ENCODE measurements around the gene IFI30. TPM values are rescaled to one million over a fixed set of nuclear protein-coding genes. Genes with fewer than 3 reads are reported as not detected.

The IFI30 gene
- total RNA-seq, 6 experiments from 2014 or later, result 4.9 to 9.0 (median 6.0) TPM

DNA sequence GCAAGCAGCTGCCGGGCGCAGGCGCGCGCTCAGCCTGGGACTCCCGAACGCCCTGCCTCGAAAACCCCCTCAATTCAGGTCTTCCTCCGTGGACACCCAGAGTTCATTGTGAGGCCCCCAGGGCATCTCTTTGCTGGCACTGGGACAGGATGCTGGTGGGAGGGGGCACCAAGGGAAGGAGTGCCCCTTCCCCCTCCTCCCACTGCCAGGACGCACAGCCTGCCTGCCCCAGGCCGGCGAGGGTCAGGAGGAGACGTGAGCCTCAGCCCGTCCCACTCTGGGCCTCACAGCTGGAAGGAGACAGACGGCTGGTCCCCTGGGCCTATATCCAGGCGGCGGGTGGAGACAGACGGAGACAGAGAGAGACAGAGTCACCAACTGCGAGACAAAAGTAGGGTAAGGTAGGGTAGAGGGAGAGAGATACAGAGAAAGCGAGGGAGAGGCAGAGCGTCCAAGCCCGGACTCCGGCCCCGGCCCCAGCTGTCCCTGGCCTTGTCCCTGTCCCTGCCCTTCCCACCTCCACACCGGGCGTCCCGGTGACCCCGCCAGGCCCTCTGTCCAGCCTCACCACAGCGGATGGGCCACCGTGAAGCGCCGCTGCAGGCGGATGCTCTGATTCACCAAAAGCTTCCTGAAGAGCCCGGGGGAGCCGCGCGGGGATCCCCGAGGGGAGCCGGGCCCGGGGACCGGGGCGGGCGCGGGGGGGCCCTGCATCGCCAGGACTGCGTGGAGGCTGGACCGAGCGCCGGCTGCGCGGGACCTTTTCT is 52.3 kb downstream of the IFI30 start, which contains the start of gene PDE4C:
PDE4C (minus strand) TSS at position 737 of the 767 bp plus-strand sequence; CDS start at position 714, 23 bp downstream.
- Mint-ChIP-seq H3K4me3 (no peak within 1 kb of the TSS), H3K4me1 (ENCODE audit: low read depth) (peaks cover 14% of the 10 kb centered on the region), H3K27ac (no peak within 1 kb of the TSS), H3K9me3 (no peaks in the 10 kb centered on the region), H3K27me3 (ENCODE audit: insufficient read depth) (peaks cover under 1% of the 10 kb centered on the region), H3K36me3 (ENCODE audit: low read depth) (no peaks in the 10 kb centered on the region)
- no peak for DNase-seq
- TF ChIP-seq, protein P1, sequence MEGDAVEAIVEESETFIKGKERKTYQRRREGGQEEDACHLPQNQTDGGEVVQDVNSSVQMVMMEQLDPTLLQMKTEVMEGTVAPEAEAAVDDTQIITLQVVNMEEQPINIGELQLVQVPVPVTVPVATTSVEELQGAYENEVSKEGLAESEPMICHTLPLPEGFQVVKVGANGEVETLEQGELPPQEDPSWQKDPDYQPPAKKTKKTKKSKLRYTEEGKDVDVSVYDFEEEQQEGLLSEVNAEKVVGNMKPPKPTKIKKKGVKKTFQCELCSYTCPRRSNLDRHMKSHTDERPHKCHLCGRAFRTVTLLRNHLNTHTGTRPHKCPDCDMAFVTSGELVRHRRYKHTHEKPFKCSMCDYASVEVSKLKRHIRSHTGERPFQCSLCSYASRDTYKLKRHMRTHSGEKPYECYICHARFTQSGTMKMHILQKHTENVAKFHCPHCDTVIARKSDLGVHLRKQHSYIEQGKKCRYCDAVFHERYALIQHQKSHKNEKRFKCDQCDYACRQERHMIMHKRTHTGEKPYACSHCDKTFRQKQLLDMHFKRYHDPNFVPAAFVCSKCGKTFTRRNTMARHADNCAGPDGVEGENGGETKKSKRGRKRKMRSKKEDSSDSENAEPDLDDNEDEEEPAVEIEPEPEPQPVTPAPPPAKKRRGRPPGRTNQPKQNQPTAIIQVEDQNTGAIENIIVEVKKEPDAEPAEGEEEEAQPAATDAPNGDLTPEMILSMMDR (IDR thresholded peaks at IDR 0.05), result no peak

DNA sequence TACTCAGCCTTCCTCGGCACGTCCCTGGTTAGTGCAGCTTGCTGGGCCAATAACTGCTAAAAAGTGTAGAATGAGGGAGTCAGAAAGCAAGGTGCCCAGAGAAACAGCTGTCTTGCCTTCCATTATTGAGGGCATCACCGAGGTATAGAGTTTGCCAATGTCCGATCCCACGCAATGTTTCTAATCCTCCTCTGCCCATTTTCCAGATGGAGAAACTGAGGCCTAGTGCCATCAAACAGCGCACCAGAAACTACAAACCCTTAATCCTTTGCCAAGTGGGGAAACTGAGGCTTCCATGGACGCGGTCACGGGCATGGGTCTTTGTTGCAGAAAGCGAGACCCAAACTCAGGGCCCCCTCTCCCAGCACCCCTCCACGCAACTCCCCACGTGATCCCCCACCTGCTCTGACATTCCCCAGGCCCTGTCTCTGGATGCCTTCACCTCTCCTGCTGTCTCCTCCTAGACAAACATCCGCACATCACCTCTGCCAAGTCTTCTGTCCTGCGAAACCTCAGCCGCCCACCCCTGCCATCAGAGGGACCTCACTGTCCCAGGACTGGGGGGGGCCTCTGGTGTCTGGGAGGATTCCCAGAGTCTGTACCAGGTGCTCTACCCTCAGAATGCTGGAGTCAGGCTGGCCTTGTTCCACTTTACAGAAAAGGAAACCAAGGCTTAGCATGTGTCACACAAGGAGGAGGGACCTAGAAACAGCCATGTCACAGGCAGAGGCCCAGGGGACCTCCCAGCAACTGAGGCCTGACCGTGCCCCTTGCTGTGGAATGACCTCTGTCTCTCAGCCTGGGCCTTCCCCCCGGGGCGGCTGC is 53.6 kb downstream of the IFI30 start:
- peaks cover 3% of the 10 kb centered on the region; the same call in 1 of the 2 replicates for H3K27me3 Mint-ChIP-seq (ENCODE audit: insufficient read depth)

More for the DNA sequence above, 53.6 kb downstream of the IFI30 start:
- no peaks in the 10 kb centered on the region for H3K9me3 Mint-ChIP-seq
- TF ChIP-seq, protein P1 (IDR thresholded peaks at IDR 0.05), result no peak
- no peak overlapping the region for H3K4me3 Mint-ChIP-seq
- no peaks in the 10 kb centered on the region for H3K36me3 Mint-ChIP-seq (ENCODE audit: low read depth)
- no peak for DNase-seq
- H3K27ac Mint-ChIP-seq, result no peak overlapping the region
- H3K4me1 Mint-ChIP-seq (ENCODE audit: low read depth), result peaks cover 14% of the 10 kb centered on the region

Other genes starting within 250 kb of the IFI30 start
- 100 to 1,000 TPM in 4 of 6 experiments, 10 to 100 TPM in 2; 86.3 to 115 (median 103) TPM for gene CCDC124, start 240.8 kb upstream of the IFI30 start, total RNA-seq (2021; fragmentation: NEBNext Ultra II Directional; extraction: Animal tissue kit (Norgen Biotek cat#: 25700))
- not detected for gene KCNN1, start 206.7 kb upstream of the IFI30 start, total RNA-seq (2021; fragmentation: NEBNext Ultra II Directional; extraction: Animal tissue kit (Norgen Biotek cat#: 25700))
- 1 to 10 TPM; 5.3 to 8.1 (median 7.0) TPM for gene ARRDC2, start 165.6 kb upstream of the IFI30 start, total RNA-seq (2021; fragmentation: NEBNext Ultra II Directional; extraction: Animal tissue kit (Norgen Biotek cat#: 25700))
- under 1 TPM in 1 of 6 experiments, not detected in 5; 0.10 TPM for gene IL12RB1, start 86.9 kb upstream of the IFI30 start, total RNA-seq (2021; fragmentation: NEBNext Ultra II Directional; extraction: Animal tissue kit (Norgen Biotek cat#: 25700))
- gene MAST3, start 76.0 kb upstream of the IFI30 start, total RNA-seq (2021; fragmentation: NEBNext Ultra II Directional; extraction: Animal tissue kit (Norgen Biotek cat#: 25700)), result 10 to 100 TPM; 12.2 to 17.4 (median 13.2) TPM
- gene PIK3R2, start 20.6 kb upstream of the IFI30 start, total RNA-seq (2021; fragmentation: NEBNext Ultra II Directional; extraction: Animal tissue kit (Norgen Biotek cat#: 25700)), result 10 to 100 TPM; 51.9 to 66.1 (median 56.0) TPM
- 10 to 100 TPM in 5 of 6 experiments, 1 to 10 TPM in 1; 9.7 to 14.9 (median 13.1) TPM for gene MPV17L2, start 19.4 kb downstream of the IFI30 start, total RNA-seq (2021; fragmentation: NEBNext Ultra II Directional; extraction: Animal tissue kit (Norgen Biotek cat#: 25700))
- gene RAB3A, start 30.2 kb downstream of the IFI30 start, total RNA-seq (2021; fragmentation: NEBNext Ultra II Directional; extraction: Animal tissue kit (Norgen Biotek cat#: 25700)), result 1 to 10 TPM; 6.1 to 9.0 (median 7.3) TPM
- gene PDE4C, start 52.6 kb downstream of the IFI30 start, total RNA-seq (2021; fragmentation: NEBNext Ultra II Directional; extraction: Animal tissue kit (Norgen Biotek cat#: 25700)), result under 1 TPM in 1 of 6 experiments, not detected in 5; 0.14 TPM
- gene IQCN, start 100.6 kb downstream of the IFI30 start, total RNA-seq (2021; fragmentation: NEBNext Ultra II Directional; extraction: Animal tissue kit (Norgen Biotek cat#: 25700)), result under 1 TPM; 0.40 to 0.87 (median 0.55) TPM
- gene JUND, start 107.8 kb downstream of the IFI30 start, total RNA-seq (2021; fragmentation: NEBNext Ultra II Directional; extraction: Animal tissue kit (Norgen Biotek cat#: 25700)), result 10 to 100 TPM; 70.3 to 99.9 (median 91.7) TPM
- 100 to 1,000 TPM; 175 to 217 (median 202) TPM for gene LSM4, start 149.3 kb downstream of the IFI30 start, total RNA-seq (2021; fragmentation: NEBNext Ultra II Directional; extraction: Animal tissue kit (Norgen Biotek cat#: 25700))
- gene PGPEP1, start 166.8 kb downstream of the IFI30 start, total RNA-seq (2021; fragmentation: NEBNext Ultra II Directional; extraction: Animal tissue kit (Norgen Biotek cat#: 25700)), result 10 to 100 TPM; 30.5 to 54.1 (median 32.4) TPM
- gene GDF15, start 212.3 kb downstream of the IFI30 start, total RNA-seq (2021; fragmentation: NEBNext Ultra II Directional; extraction: Animal tissue kit (Norgen Biotek cat#: 25700)), result 10 to 100 TPM; 21.3 to 36.9 (median 24.9) TPM
- gene LRRC25, start 223.8 kb downstream of the IFI30 start, total RNA-seq (2021; fragmentation: NEBNext Ultra II Directional; extraction: Animal tissue kit (Norgen Biotek cat#: 25700)), result not detected
- 10 to 100 TPM; 76.4 to 84.3 (median 80.4) TPM for gene SSBP4, start 245.6 kb downstream of the IFI30 start, total RNA-seq (2021; fragmentation: NEBNext Ultra II Directional; extraction: Animal tissue kit (Norgen Biotek cat#: 25700))